Activated CD8-positive, alpha-beta memory T cell treated with anti-CD3 and anti-CD28 coated beads, Interleukin-2, amount 50 U/mL, for 1 hour (primary cell): ENCODE results near the gene COL5A2.

Experiments used
- DNase-seq: peaks from one replicate; pipeline ENCODE4 v3.0.0-alpha.2; 2020; ENCODE audit errors: extremely low read depth

COL5A2 gene

DNA sequence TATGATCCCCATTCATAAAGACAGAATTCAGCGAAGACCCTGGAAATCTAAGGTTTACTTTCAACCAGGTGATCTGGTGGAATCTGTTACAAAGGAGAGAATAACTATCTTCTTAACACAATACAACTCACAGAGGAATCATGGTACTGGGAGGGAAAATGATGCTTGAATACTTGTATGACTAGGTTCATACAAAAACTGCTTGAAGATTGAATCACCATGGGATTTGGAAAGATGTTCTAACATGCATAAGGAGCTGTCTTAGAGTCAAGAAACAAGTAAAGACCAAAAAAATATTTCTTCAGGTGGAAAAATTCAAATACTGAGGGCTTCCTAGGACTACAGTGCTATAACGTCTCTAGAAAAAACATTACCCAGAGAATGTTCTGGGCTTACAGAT is 32.2 kb downstream of the COL5A2 start:
- DNase-seq, result no peak

GRCh38 chr2:189146553-189146952 is 33.0 kb downstream of the COL5A2 start:
- DNase-seq, result no peak

- no peak for DNase-seq
Observed at GRCh38 chr2:189144700-189145211, 34.8 kb downstream of the COL5A2 start.

GRCh38 chr2:189143925-189144324 is 35.6 kb downstream of the COL5A2 start:
- DNase-seq, result no peak

- DNase-seq, result peak; percentile 7
Observed at GRCh38 chr2:189142893-189143759, 36.4 kb downstream of the COL5A2 start.

DNA sequence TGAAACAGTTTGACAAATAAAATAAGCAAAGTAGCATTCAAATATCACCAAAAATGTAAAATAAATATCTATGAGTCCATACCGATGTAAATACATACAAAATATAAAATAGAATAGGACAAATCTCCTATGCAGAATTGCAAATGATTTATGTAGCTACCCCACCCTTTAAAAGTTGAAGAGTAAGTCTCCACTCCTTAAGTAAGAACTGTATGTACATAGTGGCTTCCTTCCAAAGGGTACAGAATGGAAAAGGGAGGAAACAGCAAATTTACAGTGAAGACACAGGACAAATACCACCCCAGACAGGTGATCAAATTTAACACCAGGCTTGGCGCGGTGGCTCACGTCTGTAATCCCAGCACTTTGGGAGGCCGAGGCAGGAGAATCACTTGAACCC is 40.8 kb downstream of the COL5A2 start:
- no peak for DNase-seq

DNA sequence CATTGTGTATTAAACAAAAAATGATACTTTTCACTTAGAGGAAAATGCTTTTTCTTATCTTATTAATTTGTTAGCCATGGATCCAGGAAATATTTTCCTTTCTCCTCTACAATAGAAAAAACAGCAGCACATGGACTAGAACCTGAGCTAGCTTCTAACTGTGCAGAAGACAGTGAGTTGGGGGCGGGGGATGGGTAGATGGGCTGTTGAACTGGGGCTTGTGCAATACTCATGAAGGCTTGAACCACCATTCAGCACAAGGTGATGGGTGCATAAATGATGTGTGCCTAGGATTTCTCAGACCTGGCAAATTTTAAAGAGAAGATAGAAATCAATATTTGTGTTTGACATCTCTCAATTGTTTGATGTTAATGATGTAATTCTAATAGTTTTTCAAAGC is 42.0 kb downstream of the COL5A2 start:
- DNase-seq, result no peak

DNA sequence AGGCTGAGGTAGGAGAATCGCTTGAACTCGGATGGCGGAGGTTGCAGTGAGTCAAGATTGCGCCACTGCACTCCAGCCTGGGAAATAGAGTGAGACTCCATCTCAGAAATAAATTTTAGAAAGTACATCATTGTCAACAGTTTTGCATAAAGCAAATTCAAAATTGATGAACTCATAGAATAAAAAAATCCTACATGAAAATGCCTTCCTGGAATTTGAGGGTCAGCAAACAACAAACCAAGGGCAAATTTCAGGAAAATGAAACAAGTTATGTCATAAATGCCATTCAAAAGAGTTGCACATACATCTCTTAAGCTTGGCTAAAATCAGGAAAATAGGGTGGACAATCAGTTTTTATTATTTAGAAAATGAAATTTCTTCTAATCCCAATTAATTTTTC is 45.1 kb downstream of the COL5A2 start:
- no peak for DNase-seq

GRCh38 chr2:189131991-189132390 is 47.6 kb downstream of the COL5A2 start:
- DNase-seq, result no peak

DNA sequence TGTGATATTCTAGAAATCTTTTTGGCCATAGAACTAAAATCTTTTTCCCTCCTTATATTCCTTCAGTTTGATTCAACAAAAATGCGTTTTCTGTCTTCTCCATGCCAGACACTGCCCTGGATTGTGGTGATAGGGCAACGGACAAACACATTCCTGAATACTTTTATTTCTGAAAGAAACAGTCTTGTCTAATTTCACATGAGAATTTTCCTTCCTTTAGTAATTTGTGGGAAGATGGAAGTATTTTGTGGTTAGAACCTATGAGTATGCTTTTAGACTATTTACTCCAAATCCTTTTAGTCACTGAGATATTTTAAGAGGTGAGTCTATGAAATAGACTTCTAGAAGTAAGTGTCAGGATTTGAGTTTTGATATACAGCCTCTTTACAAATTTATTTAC is 49.6 kb downstream of the COL5A2 start:
- DNase-seq, result no peak

- DNase-seq, result no peak
Observed at GRCh38 chr2:189128970-189129369, 50.6 kb downstream of the COL5A2 start.

GRCh38 chr2:189127756-189128155 is 51.8 kb downstream of the COL5A2 start:
- DNase-seq, result no peak

- no peak for DNase-seq
Observed at GRCh38 chr2:189125195-189125594, 54.4 kb downstream of the COL5A2 start.

DNA sequence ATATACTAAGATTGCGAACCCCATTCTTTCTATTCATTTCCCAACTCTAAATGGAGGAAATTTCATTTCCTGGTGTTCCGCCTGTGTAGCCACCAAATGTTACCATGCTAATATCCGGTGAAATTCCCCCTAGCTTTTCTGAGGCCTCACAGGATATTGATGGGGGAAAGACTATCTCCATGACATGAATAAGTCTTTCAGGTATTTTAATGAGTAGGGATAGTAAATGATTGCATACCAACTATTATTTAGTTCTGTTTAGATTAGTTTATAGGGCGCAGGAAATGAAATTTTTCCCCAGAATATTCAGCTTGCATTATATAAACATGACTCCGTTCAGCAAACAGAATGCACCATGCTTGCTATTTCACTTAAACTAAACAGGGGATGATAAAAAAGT is 55.4 kb downstream of the COL5A2 start:
- no peak for DNase-seq

DNA sequence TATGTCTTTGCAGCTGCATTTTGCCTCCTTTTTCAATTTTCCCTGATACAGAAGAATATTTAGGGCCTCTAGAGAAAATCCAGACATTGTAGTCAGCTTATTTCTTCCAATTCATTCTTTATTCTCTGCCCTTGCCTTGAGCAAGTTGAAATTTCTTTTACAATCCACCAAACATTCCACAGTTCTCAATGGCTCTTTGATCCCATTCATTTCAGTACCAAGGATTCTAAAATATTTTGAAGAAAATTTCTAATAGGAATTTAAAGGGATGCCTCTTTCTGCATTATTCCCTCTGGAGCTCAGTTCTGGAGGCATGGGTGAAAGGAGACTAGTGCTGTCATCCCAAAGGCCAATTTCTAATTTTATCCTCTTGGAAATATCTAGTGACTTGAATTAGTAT is 61.2 kb downstream of the COL5A2 start:
- no peak for DNase-seq

- DNase-seq, result no peak
Observed at GRCh38 chr2:189116979-189117378, 62.6 kb downstream of the COL5A2 start.

DNA sequence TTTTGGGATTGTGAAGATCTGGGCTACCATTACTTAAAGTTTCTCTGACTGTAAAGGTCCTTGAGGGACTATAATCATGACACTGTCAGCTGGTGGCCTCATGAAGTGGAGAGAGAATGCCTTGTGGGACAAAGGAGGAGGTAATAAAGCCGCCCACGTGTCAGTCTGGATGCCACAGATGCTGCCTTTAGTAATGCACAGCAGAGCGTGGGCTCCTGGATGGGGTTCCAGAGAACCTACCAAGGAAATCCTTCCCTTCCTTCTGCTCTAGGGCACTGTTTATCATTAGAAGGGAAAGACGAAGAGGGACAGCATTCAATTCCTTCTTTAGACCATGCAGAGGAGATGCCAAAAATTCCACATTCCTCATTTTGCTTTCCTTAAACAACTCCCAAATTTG is 63.5 kb downstream of the COL5A2 start:
- no peak for DNase-seq

DNA sequence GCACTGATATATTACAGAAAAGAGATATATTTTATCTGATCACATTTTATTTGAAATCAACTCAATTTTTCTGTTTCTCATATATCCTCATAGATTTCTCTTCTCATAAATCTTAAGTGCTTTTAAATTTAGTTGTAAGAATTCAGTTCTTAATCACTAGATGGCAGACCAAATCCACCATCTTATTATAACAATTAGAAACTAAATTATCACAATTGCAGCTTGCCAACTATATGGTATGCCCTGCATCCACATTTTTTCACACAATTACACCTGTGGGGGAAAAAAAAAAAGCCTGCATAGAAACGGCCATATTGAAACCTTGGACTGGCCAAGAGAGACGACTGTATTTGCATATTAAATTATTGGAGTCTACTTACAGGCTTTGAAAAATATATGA is 64.4 kb downstream of the COL5A2 start:
- no peak for DNase-seq

- no peak for DNase-seq
Observed at GRCh38 chr2:189113963-189114362, 65.6 kb downstream of the COL5A2 start.

GRCh38 chr2:189111063-189111715 is 68.4 kb downstream of the COL5A2 start:
- no peak for DNase-seq

- DNase-seq, result no peak
Observed at GRCh38 chr2:189109921-189110397, 69.6 kb downstream of the COL5A2 start.

DNA sequence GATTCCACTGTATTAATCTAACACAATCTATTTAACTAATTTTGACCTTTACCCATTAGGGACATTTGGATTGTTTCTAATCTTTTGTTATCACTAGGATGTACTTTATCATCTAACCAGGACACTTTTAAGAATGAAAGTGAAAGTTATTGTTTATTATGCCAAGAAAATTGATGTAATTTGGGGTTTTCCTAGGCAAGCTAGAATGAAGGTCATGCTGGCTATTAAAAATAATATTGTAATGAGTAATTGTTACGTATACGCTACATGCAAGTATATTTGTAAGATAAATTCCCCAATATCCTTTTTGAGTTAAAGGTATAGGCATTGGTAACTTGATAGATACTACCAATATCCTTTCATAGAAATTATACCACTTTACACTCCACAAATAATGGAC is 74.6 kb downstream of the COL5A2 start:
- DNase-seq, result no peak

DNA sequence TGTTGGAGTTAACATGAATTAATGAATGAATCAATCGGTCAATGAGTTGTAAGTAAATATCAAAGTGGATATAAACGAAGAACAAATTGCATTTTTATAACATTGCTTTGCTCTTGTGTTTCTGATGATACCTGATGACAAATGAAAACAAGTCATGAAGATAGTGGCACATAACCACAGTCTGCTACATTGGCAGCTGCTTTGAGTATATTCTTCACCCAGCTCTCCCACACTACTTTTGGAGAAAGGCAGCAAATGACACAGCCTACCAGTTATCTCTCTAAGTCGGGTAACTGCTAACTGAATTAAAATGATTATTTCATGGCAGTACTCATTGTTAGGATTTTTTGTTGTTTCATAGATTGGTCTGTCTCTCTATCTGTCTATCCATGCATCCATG is 76.8 kb downstream of the COL5A2 start:
- no peak for DNase-seq
